GM12801 (cell line): ENCODE measurements around the gene LAD1.

ENCODE experiments used
- TF ChIP-seq, protein P1 (sequence below): IDR thresholded peaks from one replicate; pipeline ENCODE4 v1.5.1; 2011; ENCODE audit warnings: control low read depth; ENCODE audit not compliant: insufficient read length; ENCODE audit errors: extremely low read depth

Gene LAD1

DNA sequence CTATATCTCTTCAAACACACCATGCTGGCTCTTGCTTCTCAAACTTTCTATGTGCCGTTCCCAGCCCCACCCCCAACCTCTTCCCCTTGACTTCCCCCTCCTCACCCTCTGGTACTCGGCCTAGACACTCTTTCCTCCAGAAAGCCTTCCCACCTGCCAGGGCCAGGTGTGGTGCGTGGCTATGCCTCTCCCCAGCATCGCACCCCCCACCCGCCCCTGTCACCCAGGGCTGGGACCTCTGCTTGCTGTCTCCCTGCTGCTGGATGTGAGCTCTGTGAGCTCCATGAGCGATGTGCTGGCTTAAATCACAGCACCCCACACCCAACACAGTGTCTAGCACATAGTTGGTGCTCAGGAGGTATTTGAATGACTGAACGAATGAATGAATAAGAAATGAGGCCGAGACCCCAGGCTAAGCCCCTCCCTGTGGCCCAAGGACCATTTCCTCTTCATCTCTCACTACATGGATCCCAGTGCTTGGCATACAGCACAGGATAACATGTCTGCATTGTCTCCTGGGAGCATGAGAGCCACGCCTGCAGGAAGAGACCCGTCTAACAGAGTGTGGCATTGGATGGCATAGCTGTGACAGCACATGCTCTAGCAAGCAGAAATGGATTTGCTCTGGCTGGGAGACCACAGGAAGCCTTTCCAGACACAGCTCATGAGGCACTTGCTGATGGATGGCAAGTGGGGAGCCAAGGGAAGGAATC, 41.3 kb downstream of the LAD1 start:
- TF ChIP-seq, protein P1, sequence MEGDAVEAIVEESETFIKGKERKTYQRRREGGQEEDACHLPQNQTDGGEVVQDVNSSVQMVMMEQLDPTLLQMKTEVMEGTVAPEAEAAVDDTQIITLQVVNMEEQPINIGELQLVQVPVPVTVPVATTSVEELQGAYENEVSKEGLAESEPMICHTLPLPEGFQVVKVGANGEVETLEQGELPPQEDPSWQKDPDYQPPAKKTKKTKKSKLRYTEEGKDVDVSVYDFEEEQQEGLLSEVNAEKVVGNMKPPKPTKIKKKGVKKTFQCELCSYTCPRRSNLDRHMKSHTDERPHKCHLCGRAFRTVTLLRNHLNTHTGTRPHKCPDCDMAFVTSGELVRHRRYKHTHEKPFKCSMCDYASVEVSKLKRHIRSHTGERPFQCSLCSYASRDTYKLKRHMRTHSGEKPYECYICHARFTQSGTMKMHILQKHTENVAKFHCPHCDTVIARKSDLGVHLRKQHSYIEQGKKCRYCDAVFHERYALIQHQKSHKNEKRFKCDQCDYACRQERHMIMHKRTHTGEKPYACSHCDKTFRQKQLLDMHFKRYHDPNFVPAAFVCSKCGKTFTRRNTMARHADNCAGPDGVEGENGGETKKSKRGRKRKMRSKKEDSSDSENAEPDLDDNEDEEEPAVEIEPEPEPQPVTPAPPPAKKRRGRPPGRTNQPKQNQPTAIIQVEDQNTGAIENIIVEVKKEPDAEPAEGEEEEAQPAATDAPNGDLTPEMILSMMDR, result no peak

DNA sequence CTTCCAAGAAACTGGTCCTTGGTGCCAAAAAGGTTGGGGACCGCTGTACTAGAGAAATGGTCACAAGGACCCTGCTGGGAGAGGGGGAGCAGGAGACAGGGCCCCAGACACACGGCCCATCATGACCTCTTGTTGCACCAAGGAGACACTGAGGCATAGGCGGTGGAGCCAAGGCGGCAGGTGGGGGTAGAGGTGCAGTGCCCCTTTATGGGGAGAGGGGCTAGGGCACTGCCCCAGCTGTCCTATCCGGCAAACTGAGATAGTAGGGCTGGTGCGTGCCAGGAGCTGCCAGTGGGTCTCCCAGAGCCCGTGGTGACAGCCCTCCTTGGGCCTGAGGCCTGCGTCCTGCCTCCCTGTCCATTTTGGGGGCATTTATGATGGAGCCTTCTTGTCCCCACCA, 41.9 kb downstream of the LAD1 start:
- TF ChIP-seq, protein P1, result no peak

DNA sequence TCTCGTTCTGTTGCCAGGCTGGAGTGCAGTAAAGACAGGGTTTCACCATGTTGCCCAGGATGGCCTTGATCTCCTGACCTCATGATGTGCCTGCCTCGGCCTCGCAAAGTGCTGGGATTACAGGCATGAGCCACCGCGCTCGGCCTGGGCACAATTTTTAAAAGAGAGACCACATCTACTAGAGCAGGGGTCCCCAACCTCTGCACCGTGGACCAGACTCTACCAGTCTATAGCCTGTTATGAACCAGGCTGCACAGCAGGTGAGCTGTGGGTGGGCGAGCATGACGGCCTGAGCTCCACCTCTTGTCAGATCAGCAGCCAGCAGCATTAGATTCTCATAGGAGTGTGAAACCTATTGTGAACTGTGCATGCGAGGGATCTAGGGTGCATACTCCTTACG, 42.4 kb downstream of the LAD1 start:
- TF ChIP-seq, protein P1, result no peak

DNA sequence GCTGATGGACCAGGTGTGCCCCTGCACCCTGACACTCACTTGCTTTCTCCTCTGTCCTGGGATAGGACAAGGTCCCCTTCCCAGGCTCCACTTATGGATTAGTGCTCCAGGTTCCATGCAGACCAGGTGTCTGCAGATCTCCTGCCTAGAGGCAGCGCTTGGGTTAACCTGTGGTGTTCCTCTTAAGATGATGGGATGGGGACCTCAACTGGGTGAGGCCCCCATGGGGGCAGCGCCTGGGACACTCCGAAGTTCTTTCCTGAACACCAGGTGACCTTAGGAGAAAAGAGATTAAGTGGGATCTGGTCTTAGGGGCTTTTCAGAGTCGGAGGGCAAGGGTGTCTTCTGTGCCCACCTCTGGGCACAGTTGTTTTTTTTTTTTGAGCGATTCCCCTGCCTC, 42.9 kb downstream of the LAD1 start:
- TF ChIP-seq, protein P1, result no peak

DNA sequence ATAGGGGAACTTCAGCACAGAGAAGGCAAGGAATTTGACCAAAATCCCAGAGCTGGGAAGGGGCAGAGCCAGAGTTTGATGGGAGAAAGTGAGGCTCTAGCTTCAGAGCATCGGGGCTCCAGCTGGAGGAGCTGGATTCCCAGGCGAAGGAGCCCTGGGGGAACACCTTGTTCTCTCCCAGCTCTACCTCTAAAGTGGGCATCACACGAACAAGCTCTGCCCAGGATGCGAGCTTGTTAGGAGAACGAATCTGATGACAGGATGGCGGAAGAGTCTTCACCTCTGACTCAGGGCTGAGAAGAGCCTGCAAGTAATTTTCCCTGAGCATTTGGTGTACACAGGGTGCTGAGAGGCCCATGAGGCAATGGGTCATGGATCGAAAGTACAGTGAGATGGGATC, 43.7 kb downstream of the LAD1 start:
- TF ChIP-seq, protein P1, result no peak

DNA sequence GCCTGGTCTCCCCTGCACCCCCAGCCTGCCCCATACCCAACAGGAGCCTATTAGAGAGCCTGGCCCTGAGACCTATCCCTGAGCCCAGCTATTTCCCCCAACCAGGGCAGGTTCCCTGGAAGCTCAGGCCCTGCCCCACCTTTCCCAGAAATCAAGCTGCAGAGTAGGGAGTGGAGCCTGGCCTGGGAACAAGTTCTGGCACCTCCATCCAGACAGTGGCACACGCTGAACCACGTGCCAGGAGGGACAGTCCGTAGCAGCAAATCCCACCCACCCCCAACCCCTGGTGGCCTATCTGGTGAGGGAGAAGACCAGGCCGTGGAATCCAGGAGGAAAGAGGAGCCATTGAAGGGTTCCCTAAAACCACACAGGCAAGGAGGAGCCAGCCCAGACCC, 44.2 kb downstream of the LAD1 start:
- TF ChIP-seq, protein P1, result no peak

DNA sequence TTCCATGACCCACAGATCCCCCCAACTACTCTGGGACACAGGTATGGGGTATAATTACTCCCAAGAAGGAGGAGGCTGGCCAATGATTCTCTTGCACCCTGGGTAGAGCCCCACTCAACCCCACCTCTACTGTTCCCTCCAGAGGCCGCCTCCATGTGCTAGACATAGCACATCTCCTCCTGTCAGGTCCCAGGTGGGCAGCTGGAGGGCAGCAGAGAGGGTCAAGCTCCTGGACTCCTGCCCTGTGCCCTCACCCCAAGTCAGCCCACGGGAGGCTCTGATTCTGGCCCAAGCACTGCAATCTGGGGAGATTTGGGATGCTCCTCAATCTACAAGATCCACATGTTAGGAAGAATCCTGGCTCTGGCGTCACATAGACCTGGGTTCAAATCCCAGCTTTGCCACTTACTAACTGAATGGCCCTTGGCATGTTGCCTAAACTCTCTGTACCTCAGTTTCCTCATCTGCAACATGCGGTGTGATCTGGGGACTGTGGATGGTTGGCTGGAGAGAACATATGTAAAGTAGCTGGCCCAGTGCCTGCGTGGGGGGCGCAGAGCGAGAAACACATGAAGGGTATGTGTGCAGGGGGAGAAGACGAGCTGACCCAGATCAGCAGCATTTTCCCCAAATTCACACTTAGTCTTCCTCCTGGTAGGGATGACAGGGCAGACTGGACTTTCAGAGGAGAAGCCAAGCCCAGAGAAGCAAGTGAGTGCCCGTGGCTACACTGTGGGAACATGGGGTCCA, 44.8 kb downstream of the LAD1 start:
- TF ChIP-seq, protein P1, result no peak
